Astrocyte of the cerebellum (primary cell): ENCODE results near the gene CLTCL1.

Experiments used
- DNase-seq: peaks from one replicate; pipeline ENCODE4 v3.0.0-alpha.2; 2011; ENCODE audit warnings: low read depth
- H3K4me3 ChIP-seq: 2 replicates; pipeline ENCODE4 v1.5.1; 2011; ENCODE audit warnings: mild to moderate bottlenecking, low read depth, low read length, moderate library complexity
- CTCF ChIP-seq: IDR thresholded peaks from 2 replicates; pipeline ENCODE4 v1.5.1; 2012; ENCODE audit warnings: low read length, low read depth, moderate library complexity, mild to moderate bottlenecking; ENCODE audit errors: missing control alignments
- in situ Hi-C: cut with HindIII; loops from 2 replicates; pipeline ENCODE4 v1.10.0; 2017; ENCODE audit warnings: low sequenced_read_pairs

The CLTCL1 gene

GRCh38 chr22:19180740-19181410 is 110.6 kb downstream of the CLTCL1 start:
- DNase-seq = no peak
- no peak for TF ChIP-seq CTCF
- H3K4me3 ChIP-seq = no peak overlapping the region
- in situ Hi-C loops = no loop called here

GRCh38 chr22:19180234-19180633 is 111.3 kb downstream of the CLTCL1 start:
- H3K4me3 ChIP-seq = no peak overlapping the region
- no peak for DNase-seq
- in situ Hi-C loops = no loop called here
- no peak for TF ChIP-seq CTCF

GRCh38 chr22:19179497-19180048 is 111.9 kb downstream of the CLTCL1 start:
- peak; percentile 65 for DNase-seq
- peak overlapping the region; percentile 80 for H3K4me3 ChIP-seq
- in situ Hi-C loops = no loop called here
- peak; percentile 74 for TF ChIP-seq CTCF

- TF ChIP-seq CTCF = no peak
- in situ Hi-C loops = no loop called here
- DNase-seq = peak; percentile 32
- H3K4me3 ChIP-seq = peak within 1 kb of the TSS; percentile 80
These were observed 112.6 kb downstream of the CLTCL1 start, which contains the start of gene SLC25A1 for GRCh38 chr22:19178657-19179496. Gene SLC25A1, minus strand, starts transcription at chr22:19178736. Its CDS starts 63 bp downstream, at chr22:19178673.

GRCh38 chr22:19178065-19178656 is 113.4 kb downstream of the CLTCL1 start:
- peak overlapping the region; percentile 80 for H3K4me3 ChIP-seq
- no peak for TF ChIP-seq CTCF
- in situ Hi-C loops = no loop called here
- no peak for DNase-seq
